GM21786 (cell line): ENCODE results near the gene MTUS2.
A peak's percentile ranks its signal among the peaks of the same experiment; 100 is the strongest.

Experiments used
- ATAC-seq: cut with Tn5 transposase; IDR thresholded peaks from one replicate; pipeline ENCODE4 v1.9.1; 2021; ENCODE audit not compliant: unreplicated experiment

Gene MTUS2

GRCh38 chr13:29499506-29500165 lies 679.5 kb downstream of the MTUS2 start:
- ATAC-seq, result no peak

GRCh38 chr13:29500386-29500785 lies 680.2 kb downstream of the MTUS2 start:
- ATAC-seq, result no peak

DNA sequence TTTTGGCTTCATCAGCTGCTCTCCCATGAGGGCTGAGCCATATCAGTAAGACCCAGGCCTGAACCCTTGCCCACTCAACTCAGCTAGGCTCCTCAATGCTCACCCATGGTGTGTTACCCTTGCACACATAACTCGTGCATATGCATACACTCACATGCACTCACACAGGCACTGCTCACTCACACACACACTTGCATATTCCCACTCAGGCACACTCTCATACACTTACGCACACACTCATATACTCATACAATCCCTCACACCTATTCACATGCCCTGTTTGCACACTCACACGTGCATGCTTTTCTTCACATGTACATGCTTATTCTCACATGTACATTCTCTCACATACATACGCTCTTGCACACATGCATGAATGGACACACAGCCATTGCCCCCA lies 681.5 kb downstream of the MTUS2 start:
- no peak for ATAC-seq

DNA sequence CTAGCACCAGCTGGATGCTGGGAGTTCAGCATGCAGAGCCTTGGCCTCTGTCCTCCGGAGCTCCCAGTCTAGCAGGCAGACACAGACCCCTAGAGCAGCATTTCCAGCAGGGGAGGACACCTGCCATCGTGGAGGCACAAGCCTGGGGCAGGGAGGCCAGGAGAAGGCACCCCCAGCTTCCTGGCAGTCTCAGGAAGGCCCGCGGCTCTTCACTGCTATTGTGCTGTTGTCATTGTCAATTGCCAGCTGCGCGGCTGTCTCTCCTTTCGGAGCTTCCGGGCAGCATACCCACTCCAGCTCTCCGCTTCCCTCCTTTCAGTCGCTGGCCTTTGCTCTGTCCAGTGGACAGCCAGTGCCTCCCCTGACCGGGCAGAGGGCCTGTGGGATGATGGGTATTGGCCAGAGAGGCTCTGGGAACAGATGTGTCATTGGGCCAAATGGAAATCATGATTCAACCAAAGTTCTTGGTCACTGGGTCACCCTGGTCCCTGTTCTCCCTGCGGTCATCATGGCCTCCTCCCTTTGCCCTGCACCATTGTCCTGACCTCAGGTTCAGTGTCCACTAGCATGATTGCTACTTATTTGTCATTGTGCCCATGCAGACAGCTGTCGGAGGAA lies 682.4 kb downstream of the MTUS2 start:
- no peak for ATAC-seq

- ATAC-seq, result no peak
Measured at GRCh38 chr13:29503041-29503837, 683.1 kb downstream of the MTUS2 start.

DNA sequence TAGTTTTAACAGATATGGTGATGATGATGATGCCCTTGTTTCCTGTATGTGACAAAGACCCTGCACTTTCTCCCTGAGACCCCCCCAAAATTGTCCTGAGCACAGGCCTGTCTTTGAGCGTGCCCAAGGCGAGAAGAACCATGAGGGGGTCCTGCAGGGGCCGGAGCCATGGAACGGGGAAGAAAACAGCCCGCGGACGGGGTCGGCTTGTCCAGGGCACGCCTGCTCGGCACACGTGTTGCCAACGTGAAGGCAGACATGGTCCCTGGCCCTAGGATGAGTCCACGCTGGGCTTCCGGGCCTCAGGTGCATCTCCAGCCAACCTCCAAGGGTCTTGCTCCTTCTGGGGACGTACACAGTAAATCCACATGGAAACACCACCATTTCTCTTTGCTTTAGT lies 684.6 kb downstream of the MTUS2 start:
- ATAC-seq, result no peak

DNA sequence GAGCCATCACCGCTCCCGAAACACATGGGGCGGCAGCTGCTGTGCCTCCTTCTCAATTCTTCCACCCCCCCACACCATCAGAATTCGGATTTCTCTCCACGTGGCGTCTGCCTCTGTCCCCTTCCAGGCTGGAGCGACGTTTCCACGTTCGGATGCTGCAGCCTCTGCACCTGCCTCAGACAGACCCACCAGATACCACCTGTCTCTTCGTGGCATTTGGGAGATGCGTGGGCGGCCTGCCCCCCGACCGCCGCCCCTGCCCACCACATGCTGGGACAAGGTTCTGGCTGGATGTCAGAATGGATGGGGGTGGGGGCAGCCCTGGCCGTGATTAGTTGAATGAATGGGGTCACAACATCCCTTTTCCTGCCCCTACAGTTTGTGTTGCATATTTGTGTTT lies 685.4 kb downstream of the MTUS2 start:
- ATAC-seq, result no peak

GRCh38 chr13:29505950-29506349 lies 685.8 kb downstream of the MTUS2 start:
- no peak for ATAC-seq

- ATAC-seq, result no peak
Measured at GRCh38 chr13:29507356-29507755, 687.2 kb downstream of the MTUS2 start.

DNA sequence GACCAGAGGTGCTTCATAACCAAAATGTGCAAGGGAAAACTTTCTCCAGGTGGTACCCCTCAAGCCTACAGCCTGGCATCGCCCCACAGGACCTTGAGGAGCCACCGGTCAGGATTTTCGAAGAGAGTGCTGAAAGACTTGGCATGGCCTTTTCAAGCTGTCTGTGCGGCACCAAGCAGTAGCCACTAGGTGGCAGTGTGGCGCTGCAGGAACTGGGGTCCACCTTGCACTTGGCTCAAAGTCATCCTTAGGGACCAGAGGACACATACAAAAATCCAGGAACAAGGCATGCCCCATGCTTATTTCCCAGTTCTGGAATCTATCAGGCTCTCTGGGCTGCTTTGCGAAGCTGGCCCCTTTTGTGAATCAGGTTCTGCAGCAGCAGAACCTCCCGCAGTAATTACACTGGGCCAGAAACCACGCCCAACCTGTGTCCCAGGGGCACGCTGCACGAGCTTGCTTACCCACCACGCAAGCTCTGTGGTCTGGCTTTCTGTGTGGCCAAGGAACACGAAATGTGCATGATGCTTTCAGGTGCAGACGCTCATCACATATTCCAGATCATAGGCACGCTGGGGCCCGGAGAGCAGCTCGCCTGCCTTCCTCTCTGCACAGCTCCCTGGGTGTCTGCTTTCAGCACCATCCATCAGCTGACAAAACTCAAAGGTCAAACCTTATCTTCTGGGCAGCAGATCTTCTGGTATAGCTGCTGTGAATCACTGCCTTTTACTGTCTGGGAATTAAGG lies 688.2 kb downstream of the MTUS2 start:
- peak; percentile 76 for ATAC-seq

DNA sequence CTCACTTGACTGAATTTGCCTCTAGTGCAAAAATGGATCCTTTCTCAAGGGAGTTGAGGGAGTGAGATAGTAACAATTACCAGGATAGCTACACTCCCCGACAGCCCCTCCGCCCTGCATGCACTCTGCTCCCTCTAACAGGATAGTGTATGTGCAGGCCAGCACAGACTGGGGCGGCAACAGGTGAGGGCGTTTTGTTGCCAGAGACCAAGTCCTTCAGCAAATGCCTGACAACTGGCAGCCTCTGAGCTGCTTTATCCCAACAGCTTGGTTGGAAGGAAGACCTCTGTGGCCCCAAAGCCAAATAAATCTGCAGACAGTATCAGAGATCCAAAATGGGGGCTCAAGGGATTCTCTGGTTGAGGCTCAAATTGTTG lies 688.7 kb downstream of the MTUS2 start:
- no peak for ATAC-seq

- no peak for ATAC-seq
Measured at GRCh38 chr13:29509999-29510589, 690.0 kb downstream of the MTUS2 start.

GRCh38 chr13:29510651-29511084 lies 690.5 kb downstream of the MTUS2 start:
- ATAC-seq, result no peak

DNA sequence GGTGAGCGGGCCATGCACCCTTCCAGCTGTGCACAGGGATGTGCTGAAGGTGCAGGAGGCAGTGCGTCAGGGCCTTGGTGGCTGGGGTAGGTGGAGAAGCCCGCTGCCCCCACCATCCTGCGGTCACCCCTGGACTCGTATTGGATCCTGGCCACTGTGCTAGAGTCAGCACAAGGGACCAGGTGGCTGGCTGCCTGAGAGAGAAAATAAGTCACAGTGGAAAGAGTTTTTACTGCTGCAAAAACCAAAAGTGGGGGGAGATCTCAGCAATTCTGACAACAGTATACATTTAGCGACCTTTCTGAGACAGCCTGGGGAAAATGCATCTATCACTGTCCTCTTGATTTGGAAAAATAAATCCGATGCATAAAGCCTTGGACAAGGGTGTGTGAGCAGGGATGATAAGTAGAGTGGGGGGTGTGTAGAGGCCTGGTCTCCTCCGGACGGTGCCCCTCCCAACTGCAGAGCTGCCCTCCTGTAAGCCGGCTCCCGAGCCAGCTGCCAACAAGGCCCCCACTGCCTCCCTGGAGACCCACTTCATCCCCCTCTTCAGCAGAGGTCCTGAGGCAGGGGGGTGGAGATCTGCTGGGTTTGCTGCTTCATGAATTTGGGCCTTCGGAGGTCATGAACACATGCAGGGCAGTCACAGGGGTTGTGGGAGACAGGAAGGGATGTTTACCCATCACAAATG lies 691.1 kb downstream of the MTUS2 start:
- ATAC-seq, result no peak

DNA sequence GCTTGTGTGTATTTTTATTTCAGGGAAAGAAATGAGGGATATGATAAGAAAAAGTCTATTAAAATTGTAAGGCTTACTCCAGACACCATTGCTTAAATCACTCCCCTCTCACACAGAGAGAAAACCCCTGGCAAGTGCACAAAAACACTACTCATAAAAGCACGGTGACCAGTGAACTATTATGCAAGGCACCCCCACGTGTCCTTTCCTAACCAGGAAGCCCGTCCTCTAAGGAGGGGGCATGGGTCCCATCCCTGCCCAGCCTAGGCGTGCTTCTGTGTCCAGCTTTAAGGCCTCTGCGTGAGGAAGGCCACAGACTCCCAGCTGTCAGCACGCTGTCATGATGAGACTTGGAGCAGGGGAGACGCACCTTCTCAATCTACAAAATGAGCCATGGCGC lies 691.8 kb downstream of the MTUS2 start:
- ATAC-seq, result no peak

GRCh38 chr13:29513002-29513980 lies 693.2 kb downstream of the MTUS2 start:
- ATAC-seq, result no peak

DNA sequence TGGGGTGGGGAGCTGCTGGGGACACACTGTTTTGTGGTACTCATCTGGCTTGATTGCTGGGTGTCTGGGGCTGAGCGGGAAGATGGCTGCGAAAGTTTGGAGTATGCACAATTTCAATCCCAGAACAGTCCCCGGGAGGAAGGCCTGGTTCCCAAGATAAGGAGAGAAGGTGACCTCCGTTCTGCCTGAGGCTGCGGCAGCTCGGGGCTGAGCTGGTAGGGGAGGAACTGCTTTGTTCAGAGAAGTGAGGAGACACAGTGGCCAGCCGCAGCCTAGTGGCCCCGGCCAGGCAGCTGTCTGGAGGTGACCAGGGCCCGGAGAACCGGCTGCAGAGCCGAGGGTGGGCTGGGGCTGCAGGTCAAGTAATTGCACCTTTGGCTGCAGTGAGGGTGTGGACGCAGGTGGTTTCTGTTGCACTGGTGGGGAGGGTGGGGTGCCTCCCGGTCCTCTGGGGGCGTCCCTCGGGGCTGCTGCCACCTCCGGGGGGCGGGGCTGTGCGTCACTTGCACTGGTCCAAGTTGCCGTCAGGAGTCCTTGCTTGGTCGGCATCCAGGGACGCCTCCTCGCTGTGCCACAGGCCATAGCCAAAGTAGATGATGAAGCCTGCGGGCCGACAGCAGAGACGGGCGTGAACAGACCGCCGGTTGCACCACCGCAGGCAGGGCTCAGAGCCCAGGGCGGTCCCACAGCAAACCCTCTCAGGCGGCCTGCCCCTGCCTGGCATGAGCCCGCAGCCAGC lies 694.0 kb downstream of the MTUS2 start:
- ATAC-seq, result no peak

- no peak for ATAC-seq
Measured at GRCh38 chr13:29514720-29515310, 694.7 kb downstream of the MTUS2 start.
